GM23338 (cell line): ENCODE results near the gene TPST2. TPM values are rescaled to one million over a fixed set of nuclear protein-coding genes. Genes with fewer than 3 reads are reported as not detected.

Source experiments
- CTCF ChIP-seq, 2 experiments: fragments of 200-600 bp in 1 of 2; sonication (generic) in 1 of 2; conservative IDR thresholded peaks; 2 replicates each; pipeline versions ENCODE4 v1.5.1 to v1.6.1; 2016 to 2017; ENCODE audit warnings: antibody characterized with exemption in 2 of 2, low read depth in 2 of 2, mild to moderate bottlenecking in 2 of 2, moderate library complexity in 1 of 2
- EZH2 ChIP-seq: fragments of 200-600 bp; sonication (generic); IDR thresholded peaks from one replicate; pipeline ENCODE4 v1.8.0; 2017; ENCODE audit warnings: antibody characterized with exemption, mild to moderate bottlenecking, low read depth; ENCODE audit not compliant: unreplicated experiment
- EZH2phosphoT487 ChIP-seq: fragments of 200-600 bp; sonication (generic); IDR thresholded peaks from one replicate; pipeline ENCODE4 v1.8.1; 2018; ENCODE audit warnings: antibody characterized with exemption; ENCODE audit not compliant: unreplicated experiment
- JUNB ChIP-seq: IDR thresholded peaks from one replicate; pipeline ENCODE4 v1.6.1; 2016; ENCODE audit warnings: antibody characterized with exemption; ENCODE audit not compliant: unreplicated experiment
- NANOG ChIP-seq: IDR thresholded peaks from 2 replicates; pipeline ENCODE4 v1.6.1; 2016; ENCODE audit warnings: antibody characterized with exemption, borderline replicate concordance
- POLR2AphosphoS5 ChIP-seq: IDR thresholded peaks from 2 replicates; pipeline ENCODE4 v1.6.1; 2016; ENCODE audit warnings: antibody characterized with exemption, low read depth
- STAT1 ChIP-seq: IDR thresholded peaks from one replicate; pipeline ENCODE4 v1.6.1; 2016; ENCODE audit warnings: antibody characterized with exemption; ENCODE audit not compliant: unreplicated experiment
- ZNF114 ChIP-seq: fragments of 250-450 bp; sonication (Bioruptor Pico); IDR thresholded peaks from 2 replicates; pipeline ENCODE4 v1.5.0; 2020; ENCODE audit warnings: mild to moderate bottlenecking, moderate library complexity
- ZNF331 ChIP-seq: fragments of 250-450 bp; sonication (Bioruptor Pico); IDR thresholded peaks from 2 replicates; pipeline ENCODE4 v1.5.0; 2020; ENCODE audit warnings: low read depth, mild to moderate bottlenecking, moderate library complexity
- polyA plus RNA-seq: library from polyadenylated mRNA; unstranded; fragments of >200 nt; fragmentation: Nextera tagmentation; extraction: Ambion mirVana; gene quantifications from 2 replicates; pipeline ENCODE4 v1.2.1, GENCODE V29; 2016
- total RNA-seq: library from RNA; depleted of rRNA; stranded (reverse); fragments of >200 nt; shearing (Covaris generic); gene quantifications from 2 replicates; pipeline ENCODE4 v1.2.3, GENCODE V29; 2014
- TF ChIP-seq, protein P1 (sequence below): fragments of 250-450 bp; sonication (Bioruptor Pico); IDR thresholded peaks from 2 replicates; pipeline ENCODE4 v1.5.0; 2020; ENCODE audit warnings: mild to moderate bottlenecking, moderate library complexity

Gene TPST2
- total and polyA plus RNA-seq, 2 experiments from 2014 or later = 37.9 to 127 TPM

- TF ChIP-seq, protein P1, sequence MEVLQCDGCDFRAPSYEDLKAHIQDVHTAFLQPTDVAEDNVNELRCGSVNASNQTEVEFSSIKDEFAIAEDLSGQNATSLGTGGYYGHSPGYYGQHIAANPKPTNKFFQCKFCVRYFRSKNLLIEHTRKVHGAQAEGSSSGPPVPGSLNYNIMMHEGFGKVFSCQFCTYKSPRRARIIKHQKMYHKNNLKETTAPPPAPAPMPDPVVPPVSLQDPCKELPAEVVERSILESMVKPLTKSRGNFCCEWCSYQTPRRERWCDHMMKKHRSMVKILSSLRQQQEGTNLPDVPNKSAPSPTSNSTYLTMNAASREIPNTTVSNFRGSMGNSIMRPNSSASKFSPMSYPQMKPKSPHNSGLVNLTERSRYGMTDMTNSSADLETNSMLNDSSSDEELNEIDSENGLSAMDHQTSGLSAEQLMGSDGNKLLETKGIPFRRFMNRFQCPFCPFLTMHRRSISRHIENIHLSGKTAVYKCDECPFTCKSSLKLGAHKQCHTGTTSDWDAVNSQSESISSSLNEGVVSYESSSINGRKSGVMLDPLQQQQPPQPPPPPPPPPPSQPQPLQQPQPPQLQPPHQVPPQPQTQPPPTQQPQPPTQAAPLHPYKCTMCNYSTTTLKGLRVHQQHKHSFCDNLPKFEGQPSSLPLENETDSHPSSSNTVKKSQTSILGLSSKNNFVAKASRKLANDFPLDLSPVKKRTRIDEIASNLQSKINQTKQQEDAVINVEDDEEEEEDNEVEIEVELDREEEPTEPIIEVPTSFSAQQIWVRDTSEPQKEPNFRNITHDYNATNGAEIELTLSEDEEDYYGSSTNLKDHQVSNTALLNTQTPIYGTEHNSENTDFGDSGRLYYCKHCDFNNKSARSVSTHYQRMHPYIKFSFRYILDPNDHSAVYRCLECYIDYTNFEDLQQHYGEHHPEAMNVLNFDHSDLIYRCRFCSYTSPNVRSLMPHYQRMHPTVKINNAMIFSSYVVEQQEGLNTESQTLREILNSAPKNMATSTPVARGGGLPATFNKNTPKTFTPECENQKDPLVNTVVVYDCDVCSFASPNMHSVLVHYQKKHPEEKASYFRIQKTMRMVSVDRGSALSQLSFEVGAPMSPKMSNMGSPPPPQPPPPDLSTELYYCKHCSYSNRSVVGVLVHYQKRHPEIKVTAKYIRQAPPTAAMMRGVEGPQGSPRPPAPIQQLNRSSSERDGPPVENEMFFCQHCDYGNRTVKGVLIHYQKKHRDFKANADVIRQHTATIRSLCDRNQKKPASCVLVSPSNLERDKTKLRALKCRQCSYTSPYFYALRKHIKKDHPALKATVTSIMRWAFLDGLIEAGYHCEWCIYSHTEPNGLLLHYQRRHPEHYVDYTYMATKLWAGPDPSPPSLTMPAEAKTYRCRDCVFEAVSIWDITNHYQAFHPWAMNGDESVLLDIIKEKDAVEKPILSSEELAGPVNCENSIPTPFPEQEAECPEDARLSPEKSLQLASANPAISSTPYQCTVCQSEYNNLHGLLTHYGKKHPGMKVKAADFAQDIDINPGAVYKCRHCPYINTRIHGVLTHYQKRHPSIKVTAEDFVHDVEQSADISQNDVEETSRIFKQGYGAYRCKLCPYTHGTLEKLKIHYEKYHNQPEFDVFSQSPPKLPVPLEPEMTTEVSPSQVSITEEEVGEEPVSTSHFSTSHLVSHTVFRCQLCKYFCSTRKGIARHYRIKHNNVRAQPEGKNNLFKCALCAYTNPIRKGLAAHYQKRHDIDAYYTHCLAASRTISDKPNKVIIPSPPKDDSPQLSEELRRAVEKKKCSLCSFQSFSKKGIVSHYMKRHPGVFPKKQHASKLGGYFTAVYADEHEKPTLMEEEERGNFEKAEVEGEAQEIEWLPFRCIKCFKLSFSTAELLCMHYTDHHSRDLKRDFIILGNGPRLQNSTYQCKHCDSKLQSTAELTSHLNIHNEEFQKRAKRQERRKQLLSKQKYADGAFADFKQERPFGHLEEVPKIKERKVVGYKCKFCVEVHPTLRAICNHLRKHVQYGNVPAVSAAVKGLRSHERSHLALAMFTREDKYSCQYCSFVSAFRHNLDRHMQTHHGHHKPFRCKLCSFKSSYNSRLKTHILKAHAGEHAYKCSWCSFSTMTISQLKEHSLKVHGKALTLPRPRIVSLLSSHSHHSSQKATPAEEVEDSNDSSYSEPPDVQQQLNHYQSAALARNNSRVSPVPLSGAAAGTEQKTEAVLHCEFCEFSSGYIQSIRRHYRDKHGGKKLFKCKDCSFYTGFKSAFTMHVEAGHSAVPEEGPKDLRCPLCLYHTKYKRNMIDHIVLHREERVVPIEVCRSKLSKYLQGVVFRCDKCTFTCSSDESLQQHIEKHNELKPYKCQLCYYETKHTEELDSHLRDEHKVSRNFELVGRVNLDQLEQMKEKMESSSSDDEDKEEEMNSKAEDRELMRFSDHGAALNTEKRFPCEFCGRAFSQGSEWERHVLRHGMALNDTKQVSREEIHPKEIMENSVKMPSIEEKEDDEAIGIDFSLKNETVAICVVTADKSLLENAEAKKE (CRISPR knock-in tag) = no peak
- no peak for TF ChIP-seq POLR2AphosphoS5
- TF ChIP-seq EZH2phosphoT487 = no peak
- TF ChIP-seq CTCF (conservative IDR thresholded peaks at IDR 0.05; ENCODE audit: low read depth in 2 of 2) = no peak
- no peak for TF ChIP-seq STAT1
- no peak for TF ChIP-seq ZNF114
- no peak for TF ChIP-seq NANOG
- TF ChIP-seq JUNB = no peak
- no peak for TF ChIP-seq EZH2
- TF ChIP-seq ZNF331 (CRISPR knock-in tag) = no peak
Observed at GRCh38 chr22:26614322-26614721, 24.4 kb upstream of the TPST2 start (continued).
